Peyer's patch (tissue), 4 donors: Measurements from ENCODE around the gene SLC1A3.

ENCODE experiments used
- CTCF ChIP-seq, 6 experiments: fragments of 450-650 bp in 4 of 6; fragments of 200-600 bp in 2 of 6; sonication (generic) in 1 of 6; IDR thresholded peaks; one replicate each; pipeline ENCODE4 v1.5.1; 2017 to 2019; ENCODE audit warnings: antibody characterized with exemption in 6 of 6, mild to moderate bottlenecking in 3 of 6, moderate library complexity in 1 of 6
- POLR2A ChIP-seq, 2 donors: fragments of 450-650 bp; IDR thresholded peaks; one replicate each; pipeline ENCODE4 v1.5.1; 2017; ENCODE audit warnings: antibody characterized with exemption in 2 of 2, mild to moderate bottlenecking in 2 of 2, moderate library complexity in 2 of 2

- no peak for TF ChIP-seq CTCF (IDR thresholded peaks at IDR 0.05)
- no peak for TF ChIP-seq POLR2A (IDR thresholded peaks at IDR 0.05)
Observed at GRCh38 chr5:36607114-36607571, 737 bp downstream of the SLC1A3 start.
